HEK293 (cell line): ENCODE measurements around the gene TMEM267.

Experiments
- CTCF ChIA-PET: fragments of 350-600 bp; formaldehyde crosslinking; extraction: SDS; loops from one replicate; lab custom pipeline; 2021; ENCODE audit warnings: antibody characterized with exemption; lab: Yijun Ruan, JAX
- POLR2A ChIA-PET: fragments of 300-600 bp; formaldehyde crosslinking; extraction: SDS; loops from one replicate; lab custom pipeline; 2020; ENCODE audit warnings: antibody characterized with exemption, inconsistent platforms; lab: Yijun Ruan, JAX
- H3K27ac ChIP-seq: fragments of 200-500 bp; sonication (Bioruptor generic); 2 replicates; pipeline ENCODE4 v1.5.1; 2014; ENCODE audit warnings: low read depth, low read length, control low read depth, inconsistent platforms; ENCODE audit errors: extremely low read depth
- H3K36me3 ChIP-seq, 2 experiments: fragments of 200-500 bp in 1 of 2; sonication (Bioruptor generic) in 1 of 2; 1 replicate in 1 of 2; 2 replicates in 1 of 2; pipeline ENCODE4 v1.5.1; 2014 to 2017; ENCODE audit warnings: inconsistent platforms in 2 of 2, low read length in 2 of 2; ENCODE audit not compliant: control insufficient read depth in 2 of 2, insufficient read depth in 1 of 2
- H3K4me1 ChIP-seq: fragments of 200-500 bp; sonication (Bioruptor generic); 2 replicates; pipeline ENCODE4 v1.5.1; 2014; ENCODE audit warnings: mild to moderate bottlenecking, low read length, inconsistent platforms; ENCODE audit not compliant: control insufficient read depth, insufficient read depth
- H3K4me3 ChIP-seq: 2 replicates; pipeline ENCODE4 v1.5.1; 2011; ENCODE audit warnings: low read depth, mild to moderate bottlenecking, control low read depth, low read length, moderate library complexity
- H3K9me3 ChIP-seq: fragments of 200-500 bp; sonication (Bioruptor generic); 2 replicates; pipeline ENCODE4 v1.5.1; 2014; ENCODE audit warnings: low read depth, low read length, inconsistent platforms; ENCODE audit not compliant: control insufficient read depth, insufficient read depth
- KLF8 ChIP-seq: fragments of 450-650 bp; formaldehyde crosslinking; IDR thresholded peaks from 2 replicates; pipeline ENCODE4 v1.5.1; 2016; ENCODE audit warnings: missing biosample characterization, missing genetic modification characterization
- PRDM1 ChIP-seq: fragments of 450-650 bp; formaldehyde crosslinking; IDR thresholded peaks from 2 replicates; pipeline ENCODE4; 2016; ENCODE audit warnings: missing biosample characterization, missing genetic modification characterization
- REPIN1 ChIP-seq: fragments of 450-650 bp; formaldehyde crosslinking; IDR thresholded peaks from 2 replicates; pipeline ENCODE4 v1.5.1; 2017; ENCODE audit warnings: missing biosample characterization, missing genetic modification characterization, low read depth
- SP7 ChIP-seq: fragments of 450-650 bp; formaldehyde crosslinking; IDR thresholded peaks from 2 replicates; pipeline ENCODE4 v1.5.1; 2016; ENCODE audit warnings: missing biosample characterization, missing genetic modification characterization
- ZBTB17 ChIP-seq: fragments of 450-650 bp; formaldehyde crosslinking; IDR thresholded peaks from 2 replicates; pipeline ENCODE4 v1.5.1; 2016; ENCODE audit warnings: missing biosample characterization, missing genetic modification characterization
- ZBTB7A ChIP-seq: fragments of 450-650 bp; formaldehyde crosslinking; IDR thresholded peaks from 2 replicates; pipeline ENCODE4 v1.5.1; 2016; ENCODE audit warnings: low read depth, missing biosample characterization, missing genetic modification characterization
- ZNF184 ChIP-seq: fragments of 450-650 bp; IDR thresholded peaks from 2 replicates; pipeline ENCODE4 v1.5.1; 2018; ENCODE audit warnings: missing biosample characterization, mild to moderate bottlenecking, missing genetic modification characterization
- ZNF335 ChIP-seq: fragments of 450-650 bp; formaldehyde crosslinking; conservative IDR thresholded peaks from 2 replicates; pipeline ENCODE4 v1.5.1; 2016; ENCODE audit warnings: missing biosample characterization, missing genetic modification characterization
- ZNF510 ChIP-seq: fragments of 450-650 bp; formaldehyde crosslinking; IDR thresholded peaks from 2 replicates; pipeline ENCODE4 v1.5.1; 2018; ENCODE audit warnings: mild to moderate bottlenecking, missing genetic modification characterization, missing biosample characterization; ENCODE audit not compliant: insufficient replicate concordance
- ZNF548 ChIP-seq: fragments of 450-650 bp; formaldehyde crosslinking; IDR thresholded peaks from 2 replicates; pipeline ENCODE4 v1.5.1; 2016; ENCODE audit warnings: missing biosample characterization, missing genetic modification characterization
- ZNF555 ChIP-seq: fragments of 450-650 bp; formaldehyde crosslinking; conservative IDR thresholded peaks from 2 replicates; pipeline ENCODE4 v1.5.1; 2017; ENCODE audit warnings: missing biosample characterization, mild to moderate bottlenecking, missing genetic modification characterization, inconsistent platforms
- ZNF660 ChIP-seq: fragments of 450-650 bp; IDR thresholded peaks from 2 replicates; pipeline ENCODE4 v1.5.1; 2018; ENCODE audit warnings: missing biosample characterization, mild to moderate bottlenecking, missing genetic modification characterization
- ZNF747 ChIP-seq: fragments of 450-650 bp; formaldehyde crosslinking; IDR thresholded peaks from 2 replicates; pipeline ENCODE4 v1.5.1; 2016; ENCODE audit warnings: missing biosample characterization, missing genetic modification characterization
- ZNF768 ChIP-seq: fragments of 450-650 bp; formaldehyde crosslinking; IDR thresholded peaks from 2 replicates; pipeline ENCODE4 v1.5.1; 2018; ENCODE audit warnings: missing biosample characterization, mild to moderate bottlenecking, missing genetic modification characterization
- ZNF843 ChIP-seq: fragments of 450-650 bp; formaldehyde crosslinking; IDR thresholded peaks from 2 replicates; pipeline ENCODE4 v1.5.1; 2016; ENCODE audit warnings: missing biosample characterization, missing genetic modification characterization
- TF ChIP-seq, protein P1 (sequence below): fragments of 450-650 bp; formaldehyde crosslinking; IDR thresholded peaks from 2 replicates; pipeline ENCODE4 v1.5.1; 2016; ENCODE audit warnings: missing biosample characterization, missing genetic modification characterization
- TF ChIP-seq, protein P2 (sequence below): fragments of 450-650 bp; formaldehyde crosslinking; IDR thresholded peaks from 2 replicates; pipeline ENCODE4 v1.5.1; 2016; ENCODE audit warnings: missing biosample characterization, missing genetic modification characterization
- TF ChIP-seq, protein P3 (sequence below): fragments of 450-650 bp; IDR thresholded peaks from 2 replicates; pipeline ENCODE4 v1.5.1; 2018; ENCODE audit warnings: missing biosample characterization, missing genetic modification characterization
- TF ChIP-seq, protein P4 (sequence below): fragments of 450-650 bp; formaldehyde crosslinking; IDR thresholded peaks from 2 replicates; pipeline ENCODE4 v1.5.1; 2016; ENCODE audit warnings: missing biosample characterization, missing genetic modification characterization
- TF ChIP-seq, protein P5 (sequence below): fragments of 450-650 bp; formaldehyde crosslinking; conservative IDR thresholded peaks from 2 replicates; pipeline ENCODE4 v1.5.1; 2016; ENCODE audit warnings: low read depth, missing biosample characterization, missing genetic modification characterization

The TMEM267 gene

DNA sequence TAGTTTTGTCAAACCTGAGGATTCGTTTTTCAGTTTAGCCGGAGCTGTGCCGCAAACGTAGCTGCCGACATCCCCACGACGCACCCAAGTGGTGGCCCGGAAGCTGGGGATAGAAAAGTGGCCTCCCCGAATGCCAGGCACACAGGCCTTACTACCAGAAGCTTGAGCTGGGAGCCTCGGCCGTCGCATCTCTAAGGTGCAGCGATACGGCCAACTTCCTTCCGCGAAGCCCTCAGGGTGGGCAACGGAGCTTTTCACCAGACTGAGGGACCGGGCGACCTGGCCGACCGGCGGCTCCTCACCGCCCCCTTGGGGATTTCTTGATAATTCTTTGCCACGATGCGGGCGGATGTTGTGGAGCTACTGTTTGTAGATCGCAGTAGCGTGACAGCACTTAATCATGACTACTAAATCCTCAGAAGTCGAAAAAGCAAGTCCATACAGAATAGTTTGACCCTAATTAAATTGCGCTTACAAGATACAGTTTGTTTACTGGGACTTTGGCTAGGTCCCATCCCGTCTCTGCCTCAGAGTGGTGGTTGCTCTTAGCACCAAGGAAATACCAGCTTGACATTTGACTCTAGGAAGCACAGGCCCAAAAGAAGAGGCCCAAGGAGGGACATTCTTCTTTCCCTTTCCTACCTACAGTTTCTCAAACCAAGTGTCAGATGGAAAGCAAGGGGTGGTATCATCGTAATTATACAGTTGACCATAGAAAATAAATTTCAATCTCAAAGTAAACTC lies 613 bp upstream of the TMEM267 start (continued):
- TF ChIP-seq, protein P1, sequence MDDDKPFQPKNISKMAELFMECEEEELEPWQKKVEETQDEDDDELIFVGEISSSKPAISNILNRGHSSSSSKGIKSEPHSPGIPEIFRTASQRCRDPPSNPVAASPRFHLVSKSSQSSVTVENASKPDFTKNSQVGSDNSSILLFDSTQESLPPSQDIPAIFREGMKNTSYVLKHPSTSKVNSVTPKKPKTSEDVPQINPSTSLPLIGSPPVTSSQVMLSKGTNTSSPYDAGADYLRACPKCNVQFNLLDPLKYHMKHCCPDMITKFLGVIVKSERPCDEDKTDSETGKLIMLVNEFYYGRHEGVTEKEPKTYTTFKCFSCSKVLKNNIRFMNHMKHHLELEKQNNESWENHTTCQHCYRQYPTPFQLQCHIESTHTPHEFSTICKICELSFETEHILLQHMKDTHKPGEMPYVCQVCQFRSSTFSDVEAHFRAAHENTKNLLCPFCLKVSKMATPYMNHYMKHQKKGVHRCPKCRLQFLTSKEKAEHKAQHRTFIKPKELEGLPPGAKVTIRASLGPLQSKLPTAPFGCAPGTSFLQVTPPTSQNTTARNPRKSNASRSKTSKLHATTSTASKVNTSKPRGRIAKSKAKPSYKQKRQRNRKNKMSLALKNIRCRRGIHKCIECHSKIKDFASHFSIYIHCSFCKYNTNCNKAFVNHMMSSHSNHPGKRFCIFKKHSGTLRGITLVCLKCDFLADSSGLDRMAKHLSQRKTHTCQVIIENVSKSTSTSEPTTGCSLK (tag by site-specific recombination) = no peak
- peak; percentile 9; the same call in 1 of the 2 replicates for TF ChIP-seq ZBTB7A
- no peak for TF ChIP-seq ZNF843 (tag by site-specific recombination)
- TF ChIP-seq, protein P2, sequence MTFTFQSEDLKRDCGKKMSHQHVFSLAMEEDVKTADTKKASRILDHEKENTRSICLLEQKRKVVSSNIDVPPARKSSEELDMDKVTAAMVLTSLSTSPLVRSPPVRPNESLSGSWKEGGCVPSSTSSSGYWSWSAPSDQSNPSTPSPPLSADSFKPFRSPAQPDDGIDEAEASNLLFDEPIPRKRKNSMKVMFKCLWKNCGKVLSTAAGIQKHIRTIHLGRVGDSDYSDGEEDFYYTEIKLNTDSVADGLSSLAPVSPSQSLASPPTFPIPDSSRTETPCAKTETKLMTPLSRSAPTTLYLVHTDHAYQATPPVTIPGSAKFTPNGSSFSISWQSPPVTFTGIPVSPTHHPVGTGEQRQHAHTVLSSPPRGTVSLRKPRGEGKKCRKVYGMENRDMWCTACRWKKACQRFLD (tag by site-specific recombination) = no peak
- TF ChIP-seq ZNF768 = no peak
- TF ChIP-seq, protein P3, sequence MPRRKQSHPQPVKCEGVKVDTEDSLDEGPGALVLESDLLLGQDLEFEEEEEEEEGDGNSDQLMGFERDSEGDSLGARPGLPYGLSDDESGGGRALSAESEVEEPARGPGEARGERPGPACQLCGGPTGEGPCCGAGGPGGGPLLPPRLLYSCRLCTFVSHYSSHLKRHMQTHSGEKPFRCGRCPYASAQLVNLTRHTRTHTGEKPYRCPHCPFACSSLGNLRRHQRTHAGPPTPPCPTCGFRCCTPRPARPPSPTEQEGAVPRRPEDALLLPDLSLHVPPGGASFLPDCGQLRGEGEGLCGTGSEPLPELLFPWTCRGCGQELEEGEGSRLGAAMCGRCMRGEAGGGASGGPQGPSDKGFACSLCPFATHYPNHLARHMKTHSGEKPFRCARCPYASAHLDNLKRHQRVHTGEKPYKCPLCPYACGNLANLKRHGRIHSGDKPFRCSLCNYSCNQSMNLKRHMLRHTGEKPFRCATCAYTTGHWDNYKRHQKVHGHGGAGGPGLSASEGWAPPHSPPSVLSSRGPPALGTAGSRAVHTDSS = 0 out of 2 replicates have a peak, but pooled peaks have one; percentile 14
- no peak for TF ChIP-seq ZNF555 (tag by site-specific recombination)
- TF ChIP-seq REPIN1 (tag by site-specific recombination) = no peak
- TF ChIP-seq ZNF660 = no peak; the same call in 1 of the 2 replicates
- no peak for TF ChIP-seq ZNF548 (tag by site-specific recombination)
- TF ChIP-seq KLF8 (tag by site-specific recombination) = peak; percentile 10; the same call in 1 of the 2 replicates
- TF ChIP-seq ZNF747 (tag by site-specific recombination) = no peak
- TF ChIP-seq, protein P4, sequence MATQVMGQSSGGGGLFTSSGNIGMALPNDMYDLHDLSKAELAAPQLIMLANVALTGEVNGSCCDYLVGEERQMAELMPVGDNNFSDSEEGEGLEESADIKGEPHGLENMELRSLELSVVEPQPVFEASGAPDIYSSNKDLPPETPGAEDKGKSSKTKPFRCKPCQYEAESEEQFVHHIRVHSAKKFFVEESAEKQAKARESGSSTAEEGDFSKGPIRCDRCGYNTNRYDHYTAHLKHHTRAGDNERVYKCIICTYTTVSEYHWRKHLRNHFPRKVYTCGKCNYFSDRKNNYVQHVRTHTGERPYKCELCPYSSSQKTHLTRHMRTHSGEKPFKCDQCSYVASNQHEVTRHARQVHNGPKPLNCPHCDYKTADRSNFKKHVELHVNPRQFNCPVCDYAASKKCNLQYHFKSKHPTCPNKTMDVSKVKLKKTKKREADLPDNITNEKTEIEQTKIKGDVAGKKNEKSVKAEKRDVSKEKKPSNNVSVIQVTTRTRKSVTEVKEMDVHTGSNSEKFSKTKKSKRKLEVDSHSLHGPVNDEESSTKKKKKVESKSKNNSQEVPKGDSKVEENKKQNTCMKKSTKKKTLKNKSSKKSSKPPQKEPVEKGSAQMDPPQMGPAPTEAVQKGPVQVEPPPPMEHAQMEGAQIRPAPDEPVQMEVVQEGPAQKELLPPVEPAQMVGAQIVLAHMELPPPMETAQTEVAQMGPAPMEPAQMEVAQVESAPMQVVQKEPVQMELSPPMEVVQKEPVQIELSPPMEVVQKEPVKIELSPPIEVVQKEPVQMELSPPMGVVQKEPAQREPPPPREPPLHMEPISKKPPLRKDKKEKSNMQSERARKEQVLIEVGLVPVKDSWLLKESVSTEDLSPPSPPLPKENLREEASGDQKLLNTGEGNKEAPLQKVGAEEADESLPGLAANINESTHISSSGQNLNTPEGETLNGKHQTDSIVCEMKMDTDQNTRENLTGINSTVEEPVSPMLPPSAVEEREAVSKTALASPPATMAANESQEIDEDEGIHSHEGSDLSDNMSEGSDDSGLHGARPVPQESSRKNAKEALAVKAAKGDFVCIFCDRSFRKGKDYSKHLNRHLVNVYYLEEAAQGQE (tag by site-specific recombination) = peak; percentile 37
- peak; percentile 92 for TF ChIP-seq ZBTB17 (tag by site-specific recombination)

GRCh38 chr5:43482490-43483297 lies 971 bp downstream of the TMEM267 start:
- POLR2A ChIA-PET = no interaction called here
- Histone ChIP-seq H3K4me3 (peak overlapping the region; percentile 81), H3K36me3 (peaks cover 5 to 12% of the 10 kb centered on the region in 2 experiments), H3K9me3 (no peaks in the 10 kb centered on the region), H3K4me1 (peaks cover 4% of the 10 kb centered on the region; the same call in 1 of the 2 replicates), H3K27ac (peak overlapping the region; percentile 87)
- TF ChIP-seq, protein P5, sequence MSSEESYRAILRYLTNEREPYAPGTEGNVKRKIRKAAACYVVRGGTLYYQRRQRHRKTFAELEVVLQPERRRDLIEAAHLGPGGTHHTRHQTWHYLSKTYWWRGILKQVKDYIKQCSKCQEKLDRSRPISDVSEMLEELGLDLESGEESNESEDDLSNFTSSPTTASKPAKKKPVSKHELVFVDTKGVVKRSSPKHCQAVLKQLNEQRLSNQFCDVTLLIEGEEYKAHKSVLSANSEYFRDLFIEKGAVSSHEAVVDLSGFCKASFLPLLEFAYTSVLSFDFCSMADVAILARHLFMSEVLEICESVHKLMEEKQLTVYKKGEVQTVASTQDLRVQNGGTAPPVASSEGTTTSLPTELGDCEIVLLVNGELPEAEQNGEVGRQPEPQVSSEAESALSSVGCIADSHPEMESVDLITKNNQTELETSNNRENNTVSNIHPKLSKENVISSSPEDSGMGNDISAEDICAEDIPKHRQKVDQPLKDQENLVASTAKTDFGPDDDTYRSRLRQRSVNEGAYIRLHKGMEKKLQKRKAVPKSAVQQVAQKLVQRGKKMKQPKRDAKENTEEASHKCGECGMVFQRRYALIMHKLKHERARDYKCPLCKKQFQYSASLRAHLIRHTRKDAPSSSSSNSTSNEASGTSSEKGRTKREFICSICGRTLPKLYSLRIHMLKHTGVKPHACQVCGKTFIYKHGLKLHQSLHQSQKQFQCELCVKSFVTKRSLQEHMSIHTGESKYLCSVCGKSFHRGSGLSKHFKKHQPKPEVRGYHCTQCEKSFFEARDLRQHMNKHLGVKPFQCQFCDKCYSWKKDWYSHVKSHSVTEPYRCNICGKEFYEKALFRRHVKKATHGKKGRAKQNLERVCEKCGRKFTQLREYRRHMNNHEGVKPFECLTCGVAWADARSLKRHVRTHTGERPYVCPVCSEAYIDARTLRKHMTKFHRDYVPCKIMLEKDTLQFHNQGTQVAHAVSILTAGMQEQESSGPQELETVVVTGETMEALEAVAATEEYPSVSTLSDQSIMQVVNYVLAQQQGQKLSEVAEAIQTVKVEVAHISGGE (tag by site-specific recombination) = no peak
- TF ChIP-seq SP7 (tag by site-specific recombination) = peak; percentile 99
- TF ChIP-seq ZNF184 = no peak
- TF ChIP-seq ZNF510 (tag by site-specific recombination) = peak; percentile 10
- TF ChIP-seq ZNF335 (tag by site-specific recombination) = peak; percentile 12; the same call in 1 of the 2 replicates
- peak; percentile 81; the same call in 1 of the 2 replicates for TF ChIP-seq PRDM1 (tag by site-specific recombination)
- TF ChIP-seq, protein P3 = 0 out of 2 replicates have a peak, but pooled peaks have one; percentile 25
- CTCF ChIA-PET = interaction anchor here (0.6 to 2.6 kb wide), 3 partner anchors 14 to 189 kb away, joined by 3 to 21 read pairs (median 3); no protein-coding TSS in a partner anchor
